PC-9 (cell line): ENCODE measurements around the gene ACOXL.

Experiments used
- CTCF ChIP-seq: fragments of 200-600 bp; sonication (generic); conservative IDR thresholded peaks from 2 replicates; pipeline ENCODE4 v1.6.1; 2017; ENCODE audit warnings: mixed run types, antibody characterized with exemption, mild to moderate bottlenecking, moderate library complexity
- EZH2 ChIP-seq: fragments of 200-600 bp; sonication (generic); IDR thresholded peaks from 2 replicates; pipeline ENCODE4 v1.8.0; 2017; ENCODE audit warnings: antibody characterized with exemption, low read depth

- TF ChIP-seq EZH2, result no peak
- TF ChIP-seq CTCF, result no peak
Observed at GRCh38 chr2:110885256-110885655, 152.9 kb downstream of the ACOXL start.
